Measurements from ENCODE around the gene PAK6. TPM values are rescaled to one million over a fixed set of nuclear protein-coding genes. Genes with fewer than 3 reads are reported as not detected.

Gene PAK6
- total RNA-seq, 2 donors from 2014 or later = 0.37 to 0.38 TPM

- intact Hi-C loops (cut with DNase I) = no loop called here
These were observed 78.7 kb downstream of the PAK6 start for GRCh38 chr15:40317580-40317979.

DNA sequence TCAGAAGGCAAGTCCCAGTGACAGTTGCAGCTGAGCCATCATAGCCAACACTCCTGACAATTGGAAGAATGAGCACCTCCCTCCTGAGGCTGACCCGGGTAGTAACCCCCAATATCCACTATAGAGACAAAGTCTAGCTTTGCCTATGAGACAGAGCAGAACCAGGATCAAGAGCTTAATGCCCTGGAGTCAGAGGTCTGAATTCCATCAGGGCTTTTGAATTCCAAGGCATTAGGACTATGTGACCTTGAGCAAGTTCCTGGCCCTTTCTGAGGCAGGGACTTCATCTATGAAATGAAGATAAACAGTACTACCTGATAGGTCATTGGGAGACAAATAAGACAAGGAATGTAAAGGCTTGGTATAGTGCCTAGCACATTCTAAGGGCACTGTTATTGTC is 81.5 kb downstream of the PAK6 start:
- DNase-seq (ENCODE audit: low spot score) = no peak
- intact Hi-C loops (cut with DNase I) = no loop called here

More at GRCh38 chr15:40317580-40317979, 78.7 kb downstream of the PAK6 start:
- DNase-seq (ENCODE audit: low spot score) = no peak

DNA sequence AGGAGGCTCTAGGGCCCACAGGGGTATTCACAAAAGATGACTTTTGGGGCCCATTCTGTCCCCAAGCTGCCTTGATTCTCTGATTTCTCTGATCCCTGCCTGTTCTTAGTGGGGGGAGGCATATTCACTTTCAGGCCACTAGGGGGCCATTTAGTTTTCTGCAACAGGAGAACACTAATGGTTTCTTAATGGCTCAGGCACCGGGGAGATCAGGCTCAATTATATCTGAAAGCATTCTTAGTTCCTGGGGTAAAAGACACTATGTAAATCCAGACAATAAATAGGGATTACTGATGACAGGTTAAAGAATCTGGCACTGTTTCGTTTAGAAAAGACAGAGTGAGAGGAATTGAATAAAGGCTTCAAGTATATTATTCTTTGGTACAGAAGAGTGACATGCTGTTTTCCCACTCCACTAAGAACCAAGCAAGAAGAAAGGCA is 82.1 kb downstream of the PAK6 start:
- no peak for DNase-seq (ENCODE audit: low spot score)
- intact Hi-C loops (cut with DNase I) = no loop called here

GRCh38 chr15:40322531-40323238 is 83.8 kb downstream of the PAK6 start:
- no peak for DNase-seq (ENCODE audit: low spot score)

GRCh38 chr15:40323239-40323952 is 84.5 kb downstream of the PAK6 start, which contains the start of gene INAFM2:
Gene INAFM2, plus strand, starts transcription at chr15:40323692. Its CDS starts 364 bp downstream, at chr15:40324056.
- DNase-seq (ENCODE audit: low spot score) = peak; percentile 96
- intact Hi-C loops (cut with DNase I) = no loop called here

More at GRCh38 chr15:40322531-40323238, 83.8 kb downstream of the PAK6 start:
- intact Hi-C loops (cut with DNase I) = no loop called here

DNA sequence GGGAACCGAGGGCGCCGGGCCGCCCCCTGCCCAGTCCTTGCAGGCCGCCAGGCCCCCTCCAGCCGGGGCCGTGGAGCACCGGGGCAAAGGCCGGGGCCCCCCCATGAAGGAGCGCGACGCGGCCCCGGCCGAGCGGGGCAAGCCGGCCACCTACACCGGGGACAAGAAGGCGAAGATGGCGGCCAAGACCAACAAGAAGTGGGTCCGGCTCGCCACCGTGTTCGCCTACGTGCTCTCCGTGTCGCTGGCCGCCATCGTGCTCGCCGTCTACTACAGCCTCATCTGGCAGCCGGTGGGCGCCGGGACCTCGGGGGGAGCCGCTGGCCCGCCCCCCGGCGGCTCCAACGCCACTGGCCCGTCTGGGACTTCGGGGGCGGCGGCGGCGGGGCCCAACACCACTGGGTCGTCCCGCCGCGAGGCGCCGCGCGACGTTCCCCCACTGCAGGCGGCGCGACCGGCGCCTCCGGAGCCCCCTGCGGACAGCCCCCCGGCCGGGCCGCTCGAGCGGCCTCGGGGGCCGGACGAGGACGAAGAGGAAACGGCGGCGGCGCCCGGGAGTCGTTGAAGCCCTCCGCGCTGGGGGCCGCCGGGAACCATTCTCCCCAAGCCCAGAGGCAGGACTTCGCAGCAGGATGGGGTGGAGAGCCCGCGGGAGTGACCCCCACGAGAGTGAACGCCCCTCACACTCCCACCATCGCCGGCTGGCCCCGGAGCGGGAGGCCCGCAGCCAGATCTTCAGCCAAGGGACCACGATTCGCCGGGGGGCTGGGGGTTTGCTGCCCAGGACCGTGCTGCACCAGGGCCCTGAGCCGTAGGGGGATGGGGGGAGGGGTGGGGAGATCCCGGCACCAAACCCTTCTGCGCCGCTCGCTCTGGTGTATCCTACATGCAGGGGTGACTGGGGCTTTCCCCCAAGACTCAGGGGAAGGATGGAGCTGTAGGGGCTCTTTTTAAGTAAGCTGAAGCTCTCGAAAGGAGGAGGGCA is 85.4 kb downstream of the PAK6 start:
- DNase-seq (ENCODE audit: low spot score) = no peak
- intact Hi-C loops (cut with DNase I) = no loop called here

- intact Hi-C loops (cut with DNase I) = no loop called here
- DNase-seq (ENCODE audit: low spot score) = no peak
These were observed 86.3 kb downstream of the PAK6 start for GRCh38 chr15:40325188-40325587.

GRCh38 chr15:40325700-40326099 is 86.8 kb downstream of the PAK6 start:
- no peak for DNase-seq (ENCODE audit: low spot score)
- intact Hi-C loops (cut with DNase I) = no loop called here

Other genes with a start within 250 kb of the PAK6 start
- gene SRP14, start 199.9 kb upstream of the PAK6 start, total RNA-seq = 100 to 1,000 TPM; 148 to 160 TPM
- gene BMF, start 130.2 kb upstream of the PAK6 start, total RNA-seq = 1 to 10 TPM; 3.0 to 5.0 TPM
- gene BUB1B, start 78.0 kb upstream of the PAK6 start, total RNA-seq = 1 to 10 TPM in 1 of 2 donors, under 1 TPM in 1; 0.86 to 1.2 TPM
- gene ANKRD63, start 44.0 kb downstream of the PAK6 start, total RNA-seq = not detected
- 10 to 100 TPM; 20.8 to 29.0 TPM for gene PLCB2, start 68.9 kb downstream of the PAK6 start, total RNA-seq
- gene INAFM2, start 84.6 kb downstream of the PAK6 start, total RNA-seq = 10 to 100 TPM; 25.3 to 27.1 TPM
- 10 to 100 TPM; 29.2 to 31.2 TPM for gene CCDC9B, start 101.9 kb downstream of the PAK6 start, total RNA-seq
- gene PHGR1, start 112.0 kb downstream of the PAK6 start, total RNA-seq = not detected
- gene DISP2, start 119.2 kb downstream of the PAK6 start, total RNA-seq = under 1 TPM; 0.05 to 0.32 TPM
- 1 to 10 TPM; 5.4 to 8.4 TPM for gene KNSTRN, start 143.7 kb downstream of the PAK6 start, total RNA-seq
- gene IVD, start 166.7 kb downstream of the PAK6 start, total RNA-seq = 10 to 100 TPM; 24.3 to 38.9 TPM
- gene BAHD1, start 201.9 kb downstream of the PAK6 start, total RNA-seq = 10 to 100 TPM; 11.9 to 13.8 TPM
- gene CHST14, start 231.9 kb downstream of the PAK6 start, total RNA-seq = 10 to 100 TPM; 11.8 to 15.8 TPM